Measurements from ENCODE around the gene ATF6.
"Not testable (repeated sequence)": the region's sequence is repeated elsewhere in the genome, so short reads cannot be mapped to it uniquely, and the experiment has no call there.

The ATF6 gene

GRCh38 chr1:161827786-161828185 lies 61.7 kb downstream of the ATF6 start:
- DNase-seq (ENCODE audit: low read depth in 3 of 3): no peak

- not testable (repeated sequence) for DNase-seq (ENCODE audit: low read depth in 3 of 3)
Measured at GRCh38 chr1:161832299-161832907, 66.3 kb downstream of the ATF6 start.

- no peak for DNase-seq (ENCODE audit: low read depth in 3 of 3)
Measured at GRCh38 chr1:161834967-161835550, 68.9 kb downstream of the ATF6 start.

DNA sequence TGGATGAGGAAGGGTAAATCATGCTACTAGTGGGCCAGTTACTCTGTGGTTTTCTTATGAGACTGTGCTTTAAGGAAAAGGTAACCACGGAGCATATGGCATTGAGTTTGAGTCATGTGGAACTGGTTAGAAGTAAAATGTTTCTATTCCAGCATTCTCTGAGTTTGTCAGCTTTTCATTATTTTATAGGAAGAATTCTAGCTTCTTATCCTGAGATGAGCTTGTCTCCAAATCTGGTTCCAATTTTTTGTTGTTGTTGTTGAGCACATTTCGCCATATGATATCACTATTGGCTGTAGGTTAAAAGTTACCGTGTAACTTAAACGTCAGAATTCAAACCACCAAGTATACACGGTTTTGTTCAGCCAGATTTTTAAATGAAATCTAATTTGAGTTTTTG lies 69.9 kb downstream of the ATF6 start:
- DNase-seq (ENCODE audit: low read depth in 3 of 3): no peak

DNA sequence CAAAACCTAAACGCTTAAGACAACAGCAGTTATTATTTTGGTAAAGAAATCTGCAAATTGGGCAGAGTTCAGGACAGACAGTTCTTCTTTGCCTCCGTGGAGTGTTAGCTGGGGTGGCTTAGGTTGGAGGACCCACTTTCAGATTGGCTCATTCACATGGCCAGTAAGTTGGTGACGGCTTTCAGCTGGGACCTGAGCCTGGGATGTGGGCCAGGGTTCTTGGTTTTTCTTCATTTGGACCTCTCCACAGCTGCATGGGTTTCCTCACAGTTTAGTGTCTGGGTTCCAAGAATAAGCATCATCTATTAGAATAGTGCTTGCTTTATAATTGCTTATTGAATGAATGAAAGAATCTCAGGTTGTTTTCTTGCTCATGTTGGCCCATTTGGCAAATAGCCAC lies 72.2 kb downstream of the ATF6 start:
- DNase-seq (ENCODE audit: low read depth in 3 of 3): no peak

- DNase-seq (ENCODE audit: low read depth in 3 of 3): no peak
Measured at GRCh38 chr1:161838885-161839284, 72.8 kb downstream of the ATF6 start.

- DNase-seq (ENCODE audit: low read depth in 3 of 3): no peak
Measured at GRCh38 chr1:161839591-161839990, 73.5 kb downstream of the ATF6 start.

GRCh38 chr1:161840363-161840762 lies 74.2 kb downstream of the ATF6 start:
- no peak for DNase-seq (ENCODE audit: low read depth in 3 of 3)

GRCh38 chr1:161843156-161843555 lies 77.0 kb downstream of the ATF6 start:
- no peak for DNase-seq (ENCODE audit: low read depth in 3 of 3)

- DNase-seq (ENCODE audit: low read depth in 3 of 3): no peak
Measured at GRCh38 chr1:161844696-161845095, 78.6 kb downstream of the ATF6 start.

- no peak for DNase-seq (ENCODE audit: low read depth in 3 of 3)
Measured at GRCh38 chr1:161848676-161849075, 82.6 kb downstream of the ATF6 start.

GRCh38 chr1:161849518-161849917 lies 83.4 kb downstream of the ATF6 start:
- DNase-seq (ENCODE audit: low read depth in 3 of 3): no peak

GRCh38 chr1:161855260-161855659 lies 89.1 kb downstream of the ATF6 start:
- DNase-seq (ENCODE audit: low read depth in 3 of 3): no peak

DNA sequence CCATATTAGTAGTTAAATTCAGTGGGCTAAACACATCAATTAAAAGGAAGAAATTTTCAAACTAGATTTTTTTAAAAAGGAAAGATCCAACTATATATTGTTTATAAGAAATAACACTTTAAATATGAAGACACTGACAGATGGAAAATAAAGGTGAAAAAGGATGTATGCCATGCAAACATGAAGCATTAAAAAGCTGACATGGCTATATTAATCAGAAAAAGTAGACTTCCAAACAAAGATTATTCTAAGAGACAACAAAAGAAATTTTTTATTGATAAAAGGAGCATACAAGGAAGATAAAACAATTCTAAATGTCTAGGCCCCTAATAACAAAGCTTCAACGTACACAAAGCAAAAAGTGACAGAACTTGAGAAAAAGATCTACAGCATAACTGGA lies 92.2 kb downstream of the ATF6 start:
- DNase-seq (ENCODE audit: low read depth in 3 of 3): no peak

DNA sequence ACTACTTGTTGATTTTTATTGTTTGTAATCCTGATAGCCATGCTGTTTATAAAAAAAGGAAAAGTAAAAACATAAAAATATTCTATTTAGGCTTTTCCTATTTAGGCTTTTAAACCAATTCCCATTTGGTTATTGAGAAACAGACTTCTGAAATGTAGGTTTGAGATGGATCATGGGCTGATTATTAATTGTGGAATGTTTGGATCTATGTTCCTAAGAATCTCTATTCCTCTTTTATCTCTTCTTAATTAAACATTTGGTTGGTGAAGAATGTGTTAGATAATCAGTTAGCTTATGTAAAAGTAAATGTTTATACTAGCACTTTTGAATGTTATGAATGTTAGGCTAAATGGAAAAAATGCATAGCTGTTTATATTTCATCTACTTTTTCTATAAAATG lies 97.4 kb downstream of the ATF6 start:
- DNase-seq (ENCODE audit: low read depth in 3 of 3): no peak

- no peak for DNase-seq (ENCODE audit: low read depth in 3 of 3)
Measured at GRCh38 chr1:161864577-161864976, 98.5 kb downstream of the ATF6 start.

DNA sequence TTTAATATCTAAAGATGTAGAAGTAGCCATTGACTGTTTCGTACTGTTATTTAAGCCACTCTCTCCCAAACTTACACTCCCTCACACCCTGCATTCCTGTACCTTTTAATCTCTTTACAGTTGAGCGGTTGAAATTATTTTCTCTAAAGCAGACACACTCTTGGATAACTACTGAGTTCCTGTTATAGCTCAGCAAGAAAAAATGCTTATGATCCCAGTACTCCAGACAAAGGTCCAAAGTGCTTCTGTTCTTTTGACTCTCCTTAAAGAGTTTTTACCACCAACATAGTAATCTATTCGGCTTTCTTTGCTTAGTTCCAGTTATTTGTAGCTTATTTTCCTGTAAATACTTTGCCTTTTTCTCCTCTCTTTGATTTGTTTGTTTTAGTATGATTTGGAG lies 100.1 kb downstream of the ATF6 start:
- no peak for DNase-seq (ENCODE audit: low read depth in 3 of 3)

DNA sequence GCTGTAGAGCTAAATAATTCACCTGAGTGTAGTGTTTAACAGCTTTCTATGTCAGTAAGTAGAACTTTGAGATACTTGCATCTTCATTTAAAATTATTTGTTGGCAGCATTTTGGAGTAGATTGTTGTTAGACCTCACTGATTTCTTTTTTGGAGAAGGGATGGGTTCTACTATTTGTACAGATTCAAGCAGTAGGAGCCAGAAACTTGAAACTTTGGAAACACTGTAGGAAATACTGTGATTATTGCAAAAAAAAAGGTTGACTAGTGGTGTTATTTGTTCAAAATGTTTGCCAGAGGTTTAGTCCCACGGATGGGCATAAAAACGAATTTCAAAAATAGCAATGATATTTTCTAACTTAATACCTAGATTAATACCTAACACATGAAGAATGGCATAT lies 102.7 kb downstream of the ATF6 start:
- DNase-seq (ENCODE audit: low read depth in 3 of 3): no peak

GRCh38 chr1:161869291-161869690 lies 103.2 kb downstream of the ATF6 start:
- no peak for DNase-seq (ENCODE audit: low read depth in 3 of 3)

- no peak for DNase-seq (ENCODE audit: low read depth in 3 of 3)
Measured at GRCh38 chr1:161872506-161872905, 106.4 kb downstream of the ATF6 start.

DNA sequence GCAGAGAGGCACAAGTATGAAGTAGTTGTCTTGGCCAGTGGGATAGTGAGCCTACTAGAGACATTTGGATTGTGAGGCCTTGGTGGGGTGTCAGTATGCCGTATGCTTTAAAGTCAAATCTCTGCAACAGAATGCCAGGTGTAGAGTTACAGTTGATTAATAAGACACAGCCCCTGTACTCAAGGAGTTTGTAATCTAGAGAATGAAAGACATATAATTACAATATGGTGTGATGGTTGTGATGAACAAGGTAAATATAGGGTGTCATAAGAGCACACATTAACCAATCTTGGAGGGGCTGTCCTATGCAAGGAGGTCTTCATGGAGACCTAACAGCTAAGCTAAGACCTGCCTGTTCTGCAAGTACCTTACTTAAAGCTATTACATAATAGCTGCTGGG lies 113.1 kb downstream of the ATF6 start:
- DNase-seq (ENCODE audit: low read depth in 3 of 3): no peak

DNA sequence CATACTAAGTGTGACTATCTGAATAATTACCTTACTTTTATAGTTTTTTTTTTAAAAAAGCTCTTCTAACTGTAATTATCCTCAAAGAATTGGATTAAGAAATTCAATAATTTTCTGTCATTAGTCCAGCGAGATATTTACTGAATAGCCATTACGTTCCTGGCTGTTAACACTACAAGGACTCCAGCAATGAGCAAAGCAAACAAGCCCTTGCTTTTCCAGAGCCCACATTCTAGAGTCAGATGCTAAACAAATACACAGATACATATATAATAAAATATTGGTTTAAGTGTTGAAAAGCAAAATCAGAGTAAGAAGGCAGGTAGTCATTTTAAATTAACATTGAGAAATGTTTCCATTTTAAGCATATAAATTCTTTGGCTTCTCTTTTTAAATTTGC lies 118.4 kb downstream of the ATF6 start:
- DNase-seq (ENCODE audit: low read depth in 3 of 3): no peak

DNA sequence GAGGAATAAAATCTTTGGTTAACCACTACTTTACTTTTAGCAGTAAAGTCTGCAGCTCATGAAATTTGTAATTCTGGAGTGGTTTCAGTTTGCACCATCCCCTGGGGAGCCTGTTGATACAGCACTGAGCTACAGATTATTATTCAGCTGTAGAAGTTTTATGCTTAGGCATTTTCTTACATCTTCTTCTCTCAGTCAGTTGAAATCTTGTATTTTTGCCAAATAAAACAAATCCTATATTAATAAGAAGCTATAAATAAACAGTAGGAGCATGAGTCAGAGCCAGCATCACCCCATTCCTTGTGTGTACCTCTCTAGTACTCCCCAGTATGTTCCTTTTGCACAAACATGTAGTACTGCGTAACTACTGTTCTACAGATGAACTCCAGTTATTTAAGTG lies 118.9 kb downstream of the ATF6 start:
- no peak for DNase-seq (ENCODE audit: low read depth in 3 of 3)

- no peak for DNase-seq (ENCODE audit: low read depth in 3 of 3)
Measured at GRCh38 chr1:161885759-161886158, 119.6 kb downstream of the ATF6 start.

Measured in stimulated activated CD4-positive, alpha-beta T cell treated with anti-CD3 and anti-CD28 coated beads, TNF-alpha, amount 100 ng/mL, for 24 hours (primary cell).